ENCODE results near the gene GALK1. TPM values are rescaled to one million over a fixed set of nuclear protein-coding genes. Genes with fewer than 3 reads are reported as not detected.

Gene GALK1
- total RNA-seq, 4 donors from 2014 or later = 15.2 to 34.9 (median 22.9) TPM

GRCh38 chr17:75754378-75755204 lies 10.4 kb downstream of the GALK1 start:
- DNase-seq (ENCODE audit: low spot score in 2 of 2) = peak in 1 of 2 donors; percentile 58
- H3K27me3 ChIP-seq = no peaks in the 10 kb centered on the region
- peaks cover 42% of the 10 kb centered on the region for H3K4me1 ChIP-seq
- H3K4me3 ChIP-seq = no peak overlapping the region
- WGBS = 60% methylated on average over 27 of the region's 27 CpGs
- peaks cover 84% of the 10 kb centered on the region for H3K36me3 ChIP-seq
- no peak for TF ChIP-seq POLR2A (IDR thresholded peaks at IDR 0.05)
- TF ChIP-seq CTCF (IDR thresholded peaks at IDR 0.05) = no peak
- TF ChIP-seq POLR2AphosphoS5 (IDR thresholded peaks at IDR 0.05) = no peak
- no peak for TF ChIP-seq EP300 (IDR thresholded peaks at IDR 0.05)
- no peaks in the 10 kb centered on the region for H3K9me3 ChIP-seq
- no peak overlapping the region for H3K27ac ChIP-seq

- H3K9me3 ChIP-seq = no peaks in the 10 kb centered on the region
- H3K4me1 ChIP-seq = peaks cover 50% of the 10 kb centered on the region
- no peaks in the 10 kb centered on the region for H3K27me3 ChIP-seq
- TF ChIP-seq EP300 (IDR thresholded peaks at IDR 0.05) (no peak), CTCF (IDR thresholded peaks at IDR 0.05) (peak in 1 of 2 donors; percentile 53)
- WGBS = 36% methylated on average over 11 of the region's 76 CpGs
- peak; percentile 73 to 85 for DNase-seq (ENCODE audit: low spot score in 2 of 2)
- H3K4me3 ChIP-seq = peak overlapping the region; percentile 44
- H3K36me3 ChIP-seq = peaks cover 90% of the 10 kb centered on the region
- no peak overlapping the region for H3K27ac ChIP-seq
Observed at GRCh38 chr17:75753514-75754377, 11.2 kb downstream of the GALK1 start.

GRCh38 chr17:75752802-75753513 lies 12.0 kb downstream of the GALK1 start:
- peaks cover 86% of the 10 kb centered on the region for H3K36me3 ChIP-seq
- 68% methylated on average over 16 of the region's 19 CpGs for WGBS

GRCh38 chr17:75752405-75752709 lies 12.6 kb downstream of the GALK1 start:
- Histone ChIP-seq H3K4me1 (peaks cover 53% of the 10 kb centered on the region), H3K27me3 (no peaks in the 10 kb centered on the region), H3K9me3 (no peaks in the 10 kb centered on the region), H3K27ac (no peak overlapping the region), H3K36me3 (peaks cover 80% of the 10 kb centered on the region), H3K4me3 (no peak overlapping the region)
- 96% methylated on average over 8 of the region's 10 CpGs for WGBS
- TF ChIP-seq EP300 (IDR thresholded peaks at IDR 0.05) (no peak), POLR2AphosphoS5 (IDR thresholded peaks at IDR 0.05) (no peak), CTCF (IDR thresholded peaks at IDR 0.05) (no peak), POLR2A (IDR thresholded peaks at IDR 0.05) (no peak)
- no peak for DNase-seq (ENCODE audit: low spot score in 2 of 2)

More at GRCh38 chr17:75752802-75753513, 12.0 kb downstream of the GALK1 start:
- H3K27me3 ChIP-seq = no peaks in the 10 kb centered on the region
- H3K4me3 ChIP-seq = peak overlapping the region; percentile 44
- no peaks in the 10 kb centered on the region for H3K9me3 ChIP-seq
- no peak for DNase-seq (ENCODE audit: low spot score in 2 of 2)
- no peak overlapping the region for H3K27ac ChIP-seq
- H3K4me1 ChIP-seq = peaks cover 52% of the 10 kb centered on the region
- no peak for TF ChIP-seq POLR2A (IDR thresholded peaks at IDR 0.05)

GRCh38 chr17:75751676-75752404 lies 13.2 kb downstream of the GALK1 start:
- H3K4me3 ChIP-seq = no peak overlapping the region
- peaks cover 75% of the 10 kb centered on the region for H3K36me3 ChIP-seq
- WGBS = 76% methylated on average over 9 of the region's 24 CpGs
- no peak for DNase-seq (ENCODE audit: low spot score in 2 of 2)
- H3K9me3 ChIP-seq = no peaks in the 10 kb centered on the region
- no peak overlapping the region for H3K27ac ChIP-seq
- no peaks in the 10 kb centered on the region for H3K27me3 ChIP-seq
- H3K4me1 ChIP-seq = peaks cover 55% of the 10 kb centered on the region
- TF ChIP-seq EP300 (IDR thresholded peaks at IDR 0.05) (no peak), POLR2A (IDR thresholded peaks at IDR 0.05) (no peak), POLR2AphosphoS5 (IDR thresholded peaks at IDR 0.05) (no peak), CTCF (IDR thresholded peaks at IDR 0.05) (no peak)
